Osteoblast (primary cell): ENCODE results near the gene SLC27A6. TPM values are rescaled to one million over a fixed set of nuclear protein-coding genes. Genes with fewer than 3 reads are reported as not detected.
"Not testable (repeated sequence)": the region's sequence is repeated elsewhere in the genome, so short reads cannot be mapped to it uniquely, and the experiment has no call there.

Experiments
- DNase-seq: peaks from one replicate; pipeline ENCODE4 v3.0.0; 2011; ENCODE audit warnings: low spot score, mixed read lengths; ENCODE audit not compliant: insufficient read length; ENCODE audit errors: missing footprints
- H2AFZ ChIP-seq: 2 replicates; pipeline ENCODE4 v1.6.0; 2011; ENCODE audit warnings: mild to moderate bottlenecking, low read length
- H3K27ac ChIP-seq: 2 replicates; pipeline ENCODE4 v1.5.1; 2011; ENCODE audit warnings: mild to moderate bottlenecking, low read depth, low read length, moderate library complexity
- H3K27me3 ChIP-seq: 2 replicates; pipeline ENCODE4 v1.6.0; 2012; ENCODE audit warnings: mild to moderate bottlenecking, control low read depth, inconsistent platforms, low read length, moderate library complexity; ENCODE audit not compliant: insufficient read depth
- H3K36me3 ChIP-seq: 2 replicates; pipeline ENCODE4 v1.5.1; 2011; ENCODE audit warnings: mild to moderate bottlenecking, low read length, control low read depth, moderate library complexity; ENCODE audit not compliant: insufficient read depth
- H3K4me1 ChIP-seq: 2 replicates; pipeline ENCODE4 v1.5.1; 2011; ENCODE audit warnings: mild to moderate bottlenecking, low read length, control low read depth, moderate library complexity; ENCODE audit not compliant: insufficient read depth
- H3K4me2 ChIP-seq: 2 replicates; pipeline ENCODE4 v1.6.0; 2011; ENCODE audit warnings: mild to moderate bottlenecking, low read length; ENCODE audit not compliant: insufficient read depth
- H3K4me3 ChIP-seq: fragments of 200-600 bp; sonication (generic); 3 replicates; pipeline ENCODE4 v1.5.1; 2012; ENCODE audit warnings: mild to moderate bottlenecking, low read length, inconsistent platforms; ENCODE audit not compliant: insufficient read depth
- H3K79me2 ChIP-seq: 2 replicates; pipeline ENCODE4 v1.6.0; 2012; ENCODE audit warnings: mild to moderate bottlenecking, low read length, control low read depth, inconsistent platforms; ENCODE audit not compliant: insufficient read depth
- H3K9me3 ChIP-seq: 2 replicates; pipeline ENCODE4 v1.5.1; 2011; ENCODE audit warnings: low read depth, low read length, control low read depth
- H4K20me1 ChIP-seq: 2 replicates; pipeline ENCODE4 v1.6.0; 2012; ENCODE audit warnings: mild to moderate bottlenecking, low read length, control low read depth; ENCODE audit not compliant: insufficient read depth
- total RNA-seq: library from RNA; depleted of rRNA; stranded (reverse); fragments of >200 nt; gene quantifications from 2 replicates; pipeline ENCODE4 v1.2.3, GENCODE V29; 2012
- TF ChIP-seq, protein P1 (sequence below): IDR thresholded peaks from 2 replicates; pipeline ENCODE4 v1.5.1; 2011; ENCODE audit warnings: mild to moderate bottlenecking, low read depth, low read length, moderate library complexity; ENCODE audit errors: extremely low read depth

SLC27A6 gene
- total RNA-seq, 1 donor = not detected

DNA sequence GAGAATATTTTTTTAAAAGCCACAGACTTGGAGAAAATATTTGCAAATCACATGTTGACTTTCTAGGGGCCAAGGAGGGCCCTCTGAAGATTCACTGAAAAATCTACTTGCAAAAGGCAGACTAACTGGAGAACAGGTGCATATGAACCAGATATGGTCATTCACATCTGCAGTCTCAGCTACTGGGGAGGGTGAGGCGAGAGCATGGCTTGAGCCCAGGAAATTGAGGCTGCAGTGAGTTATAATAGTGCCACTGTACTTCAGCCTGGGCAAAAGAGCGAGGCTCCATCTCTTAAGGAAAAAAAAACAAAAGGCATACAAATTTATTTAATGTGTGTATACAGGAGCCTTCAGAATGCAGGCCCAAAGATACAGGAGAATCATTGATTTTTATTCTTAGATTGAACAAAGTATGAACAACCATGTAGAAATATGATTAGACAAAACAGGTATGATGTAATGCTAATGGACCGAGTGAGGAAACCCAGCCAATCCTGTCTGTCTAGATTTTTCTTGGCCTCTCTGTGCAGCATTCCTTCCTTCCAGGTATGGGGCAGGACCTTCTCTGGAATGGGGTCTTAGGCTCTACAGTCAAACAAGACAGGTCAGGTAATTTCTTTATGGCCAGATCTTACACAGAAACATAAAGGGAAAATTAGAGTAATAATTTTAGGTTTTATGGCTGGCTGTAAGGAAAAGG is 15.3 kb upstream of the SLC27A6 start:
- Histone ChIP-seq H3K4me3 (no peak overlapping the region), H3K4me2 (no peak overlapping the region), H2AFZ (no peak overlapping the region), H3K4me1 (no peaks in the 10 kb centered on the region), H3K36me3 (no peaks in the 10 kb centered on the region), H3K9me3 (no peaks in the 10 kb centered on the region), H3K27me3 (no peaks in the 10 kb centered on the region), H3K79me2 (no peaks in the 10 kb centered on the region), H3K27ac (no peak overlapping the region), H4K20me1 (no peaks in the 10 kb centered on the region)
- no peak for DNase-seq
- TF ChIP-seq, protein P1, sequence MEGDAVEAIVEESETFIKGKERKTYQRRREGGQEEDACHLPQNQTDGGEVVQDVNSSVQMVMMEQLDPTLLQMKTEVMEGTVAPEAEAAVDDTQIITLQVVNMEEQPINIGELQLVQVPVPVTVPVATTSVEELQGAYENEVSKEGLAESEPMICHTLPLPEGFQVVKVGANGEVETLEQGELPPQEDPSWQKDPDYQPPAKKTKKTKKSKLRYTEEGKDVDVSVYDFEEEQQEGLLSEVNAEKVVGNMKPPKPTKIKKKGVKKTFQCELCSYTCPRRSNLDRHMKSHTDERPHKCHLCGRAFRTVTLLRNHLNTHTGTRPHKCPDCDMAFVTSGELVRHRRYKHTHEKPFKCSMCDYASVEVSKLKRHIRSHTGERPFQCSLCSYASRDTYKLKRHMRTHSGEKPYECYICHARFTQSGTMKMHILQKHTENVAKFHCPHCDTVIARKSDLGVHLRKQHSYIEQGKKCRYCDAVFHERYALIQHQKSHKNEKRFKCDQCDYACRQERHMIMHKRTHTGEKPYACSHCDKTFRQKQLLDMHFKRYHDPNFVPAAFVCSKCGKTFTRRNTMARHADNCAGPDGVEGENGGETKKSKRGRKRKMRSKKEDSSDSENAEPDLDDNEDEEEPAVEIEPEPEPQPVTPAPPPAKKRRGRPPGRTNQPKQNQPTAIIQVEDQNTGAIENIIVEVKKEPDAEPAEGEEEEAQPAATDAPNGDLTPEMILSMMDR = no peak

DNA sequence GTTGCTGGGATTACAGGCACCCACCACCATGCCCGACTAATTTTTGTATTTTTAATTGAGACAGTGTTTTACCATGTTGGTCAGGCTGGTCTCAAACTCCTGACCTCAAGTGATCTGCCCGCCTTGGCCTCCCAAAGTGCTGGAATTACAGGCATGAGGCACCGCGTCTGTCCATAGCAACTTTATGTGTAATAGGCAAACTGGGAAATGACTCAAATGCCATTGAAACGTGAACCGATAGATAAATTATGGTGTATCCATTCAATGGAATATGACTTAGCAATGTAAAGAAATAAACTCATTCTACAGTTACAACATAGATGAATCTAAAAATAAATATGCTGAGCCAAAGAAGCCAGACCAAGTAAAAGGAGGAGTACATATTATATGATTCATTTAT is 14.0 kb upstream of the SLC27A6 start:
- H3K9me3 ChIP-seq, DNase-seq, H2AFZ ChIP-seq, H4K20me1 ChIP-seq, H3K4me1 ChIP-seq, H3K79me2 ChIP-seq, H3K4me2 ChIP-seq, H3K36me3 ChIP-seq, H3K27ac ChIP-seq, H3K4me3 ChIP-seq, H3K27me3 ChIP-seq: not testable (repeated sequence)

DNA sequence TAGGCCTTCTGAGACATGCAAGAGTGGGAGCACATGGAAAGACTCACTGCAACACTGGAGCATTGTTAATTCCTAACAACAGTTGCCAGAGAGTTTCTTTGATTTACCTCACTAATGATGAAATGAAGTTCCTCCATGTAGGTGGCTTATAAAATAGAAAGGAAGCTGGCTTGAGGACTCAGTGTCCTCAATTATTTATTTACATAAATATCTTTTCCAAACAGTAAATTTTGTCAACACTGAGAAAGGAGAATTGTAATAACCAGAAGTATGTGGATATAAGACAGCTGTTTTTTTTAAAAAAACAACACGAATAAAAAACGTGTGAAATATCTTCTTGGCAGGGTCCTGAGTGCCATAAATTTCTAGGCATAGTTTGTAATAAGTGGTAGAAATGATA is 9.1 kb upstream of the SLC27A6 start:
- Histone ChIP-seq H3K9me3 (no peaks in the 10 kb centered on the region), H3K4me2 (no peak overlapping the region), H3K27ac (no peak overlapping the region), H3K27me3 (no peaks in the 10 kb centered on the region), H3K4me1 (no peaks in the 10 kb centered on the region), H3K4me3 (no peak overlapping the region), H4K20me1 (no peaks in the 10 kb centered on the region), H3K36me3 (no peaks in the 10 kb centered on the region), H3K79me2 (no peaks in the 10 kb centered on the region), H2AFZ (no peak overlapping the region)
- TF ChIP-seq, protein P1 = no peak
- no peak for DNase-seq

DNA sequence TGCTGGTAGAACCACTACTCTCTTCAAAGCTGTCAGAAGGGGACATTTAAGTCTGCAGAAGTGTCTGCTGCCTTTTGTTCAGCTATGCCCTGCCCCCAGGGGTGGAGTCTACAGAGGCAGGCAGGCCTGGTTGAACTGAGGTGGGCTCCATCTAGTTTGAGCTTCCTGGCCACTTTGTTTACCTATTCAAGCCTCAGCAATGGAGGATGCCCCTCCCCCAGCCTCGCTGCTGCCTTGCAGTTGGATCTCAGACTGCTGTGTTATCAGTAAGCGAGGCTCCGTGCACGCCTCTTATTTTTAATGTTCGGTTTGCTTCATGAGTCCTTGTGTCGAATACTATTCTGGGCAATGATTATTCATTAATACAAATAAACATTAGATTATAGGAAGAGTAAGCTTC is 3.1 kb upstream of the SLC27A6 start:
- no peak overlapping the region for H3K4me2 ChIP-seq
- H3K27ac ChIP-seq = no peak overlapping the region
- TF ChIP-seq, protein P1 = no peak
- no peaks in the 10 kb centered on the region for H3K27me3 ChIP-seq
- H3K9me3 ChIP-seq = no peaks in the 10 kb centered on the region
- no peak overlapping the region for H3K4me3 ChIP-seq
- no peak overlapping the region for H2AFZ ChIP-seq
- H3K79me2 ChIP-seq = no peaks in the 10 kb centered on the region
- H4K20me1 ChIP-seq = no peaks in the 10 kb centered on the region
- no peak for DNase-seq
- H3K4me1 ChIP-seq = no peaks in the 10 kb centered on the region
- no peaks in the 10 kb centered on the region for H3K36me3 ChIP-seq
